BJ (cell line): ENCODE measurements around the gene NCOA7. TPM values are rescaled to one million over a fixed set of nuclear protein-coding genes. Genes with fewer than 3 reads are reported as not detected.
"Not testable (repeated sequence)": the region's sequence is repeated elsewhere in the genome, so short reads cannot be mapped to it uniquely, and the experiment has no call there.

Experiments
- CTCF ChIA-PET: fragments of 350-600 bp; formaldehyde crosslinking; extraction: SDS; loops from one replicate; lab custom pipeline; 2021; ENCODE audit warnings: antibody characterized with exemption, inconsistent platforms; lab: Yijun Ruan, JAX
- POLR2A ChIA-PET: fragments of 300-600 bp; sonication (Branson Sonifier 250); formaldehyde crosslinking; extraction: SDS; loops from one replicate; lab custom pipeline; 2021; ENCODE audit warnings: antibody characterized with exemption; lab: Charles Lee
- DNase-seq: peaks from one replicate; pipeline ENCODE4 v3.0.0-alpha.2; 2011; ENCODE audit warnings: low read depth
- H3K27me3 ChIP-seq: 2 replicates; pipeline ENCODE4 v1.6.0; 2011; ENCODE audit warnings: low read length; ENCODE audit not compliant: control insufficient read depth, insufficient read depth
- H3K36me3 ChIP-seq: 2 replicates; pipeline ENCODE4 v1.5.1; 2011; ENCODE audit warnings: low read length; ENCODE audit not compliant: control insufficient read depth, insufficient read depth
- H3K4me3 ChIP-seq: 2 replicates; pipeline ENCODE4 v1.5.1; 2011; ENCODE audit warnings: low read depth, mild to moderate bottlenecking, control low read depth, low read length
- polyA plus RNA-seq: library from polyadenylated mRNA; depleted of rRNA; stranded (reverse); fragments of >200 nt; gene quantifications from 2 replicates; pipeline ENCODE4 v1.2.3, GENCODE V29; 2011
- TF ChIP-seq, protein P1 (sequence below): IDR thresholded peaks from 2 replicates; pipeline ENCODE4 v1.5.1; 2011; ENCODE audit warnings: low read depth, mild to moderate bottlenecking, control low read depth, inconsistent platforms, low read length, moderate library complexity; ENCODE audit not compliant: insufficient read depth

The NCOA7 gene
- polyA plus RNA-seq, 1 experiment: 27.2 TPM

DNA sequence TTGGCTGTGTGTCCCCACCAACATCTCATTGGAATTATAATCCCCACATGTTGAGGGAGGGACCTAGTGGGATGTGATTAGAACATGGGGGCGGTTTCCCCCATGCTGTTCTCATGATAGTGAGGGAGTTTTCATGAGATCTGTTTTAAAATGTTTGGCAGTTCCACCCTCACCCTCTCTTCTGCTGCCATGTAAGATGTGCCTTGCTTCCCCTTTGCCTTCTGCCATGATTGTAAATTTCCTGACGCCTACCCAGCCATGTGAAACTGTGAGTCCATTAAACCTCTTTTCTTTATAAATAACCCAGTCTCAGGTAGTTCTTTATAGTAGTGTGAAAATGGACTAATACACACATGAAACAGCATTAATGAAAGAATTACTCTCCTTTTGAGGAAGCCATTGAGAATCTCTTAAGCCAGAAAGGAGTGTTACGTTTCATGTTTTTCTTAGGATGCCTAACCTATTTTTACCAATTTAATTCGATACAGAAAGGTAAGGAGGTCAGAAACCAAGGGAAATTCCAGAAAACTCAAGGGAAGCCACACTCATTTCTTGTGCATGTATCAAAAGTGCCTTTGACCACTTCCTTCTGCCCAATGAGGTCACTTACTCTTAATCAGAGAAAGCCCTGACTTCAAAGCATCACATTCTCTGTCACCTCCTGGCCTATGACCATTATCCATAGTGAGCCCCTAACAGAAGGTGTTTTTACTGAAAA is 141.1 kb downstream of the NCOA7 start:
- Histone ChIP-seq H3K36me3 (peaks cover 1% of the 10 kb centered on the region; the same call in 1 of the 2 replicates), H3K4me3 (no peak overlapping the region), H3K27me3 (no peaks in the 10 kb centered on the region)
- TF ChIP-seq, protein P1, sequence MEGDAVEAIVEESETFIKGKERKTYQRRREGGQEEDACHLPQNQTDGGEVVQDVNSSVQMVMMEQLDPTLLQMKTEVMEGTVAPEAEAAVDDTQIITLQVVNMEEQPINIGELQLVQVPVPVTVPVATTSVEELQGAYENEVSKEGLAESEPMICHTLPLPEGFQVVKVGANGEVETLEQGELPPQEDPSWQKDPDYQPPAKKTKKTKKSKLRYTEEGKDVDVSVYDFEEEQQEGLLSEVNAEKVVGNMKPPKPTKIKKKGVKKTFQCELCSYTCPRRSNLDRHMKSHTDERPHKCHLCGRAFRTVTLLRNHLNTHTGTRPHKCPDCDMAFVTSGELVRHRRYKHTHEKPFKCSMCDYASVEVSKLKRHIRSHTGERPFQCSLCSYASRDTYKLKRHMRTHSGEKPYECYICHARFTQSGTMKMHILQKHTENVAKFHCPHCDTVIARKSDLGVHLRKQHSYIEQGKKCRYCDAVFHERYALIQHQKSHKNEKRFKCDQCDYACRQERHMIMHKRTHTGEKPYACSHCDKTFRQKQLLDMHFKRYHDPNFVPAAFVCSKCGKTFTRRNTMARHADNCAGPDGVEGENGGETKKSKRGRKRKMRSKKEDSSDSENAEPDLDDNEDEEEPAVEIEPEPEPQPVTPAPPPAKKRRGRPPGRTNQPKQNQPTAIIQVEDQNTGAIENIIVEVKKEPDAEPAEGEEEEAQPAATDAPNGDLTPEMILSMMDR: no peak
- CTCF ChIA-PET: interaction anchor here (1.0 to 1.1 kb wide), 2 partner anchors 9 to 43 kb away, joined by 3 to 4 read pairs; no protein-coding TSS in a partner anchor
- DNase-seq: no peak
- POLR2A ChIA-PET: no interaction called here

DNA sequence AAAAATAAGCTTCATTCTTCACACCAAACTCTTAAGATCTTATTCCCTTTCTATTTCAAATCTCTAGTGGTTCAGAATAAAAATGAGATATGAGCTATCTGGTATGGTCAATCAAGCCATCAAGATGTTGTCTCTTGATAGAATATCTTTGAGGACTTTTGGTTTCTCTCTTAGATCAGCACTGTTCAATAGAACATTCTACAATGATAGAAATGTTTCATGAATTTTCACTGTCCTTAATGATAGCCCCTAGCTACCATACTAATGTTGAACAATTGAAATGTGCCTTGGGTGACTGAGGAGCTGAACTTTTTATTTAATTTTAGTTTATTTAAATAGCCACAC is 141.7 kb downstream of the NCOA7 start:
- no peaks in the 10 kb centered on the region for H3K27me3 ChIP-seq
- peaks cover 1% of the 10 kb centered on the region; the same call in 1 of the 2 replicates for H3K36me3 ChIP-seq
- no peak overlapping the region for H3K4me3 ChIP-seq
- TF ChIP-seq, protein P1: no peak
- CTCF ChIA-PET: interaction anchor here (1.0 to 1.7 kb wide), 3 partner anchors 9 to 44 kb away, joined by 3 to 4 read pairs (median 4); no protein-coding TSS in a partner anchor
- POLR2A ChIA-PET: interaction anchor here (0.5 kb wide), 1 partner anchor 795 kb away, joined by 5 read pairs; no protein-coding TSS in a partner anchor
- no peak for DNase-seq

DNA sequence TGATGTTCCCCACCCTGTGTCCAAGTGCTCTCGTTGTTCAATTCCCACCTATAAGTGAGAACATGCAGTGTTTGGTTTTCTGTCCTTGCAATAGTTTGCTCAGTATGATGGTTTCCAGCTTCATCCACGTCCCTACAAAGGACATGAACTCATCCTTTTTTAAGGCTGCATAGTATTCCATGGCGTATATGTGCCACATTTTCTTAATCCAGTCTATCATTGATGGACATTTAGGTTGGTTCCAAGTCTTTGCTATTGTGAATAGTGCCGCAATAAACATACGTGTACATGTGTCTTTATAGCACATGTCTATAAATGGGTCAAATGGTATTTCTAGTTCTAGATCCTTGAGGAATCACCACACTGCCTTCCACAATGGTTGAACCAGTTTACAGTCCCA is 144.8 kb downstream of the NCOA7 start:
- CTCF ChIA-PET: interaction anchor here (1.2 kb wide), 1 partner anchor 9 kb away, joined by 3 read pairs; no protein-coding TSS in a partner anchor
- POLR2A ChIA-PET, H3K36me3 ChIP-seq, H3K4me3 ChIP-seq, DNase-seq, H3K27me3 ChIP-seq: not testable (repeated sequence)

DNA sequence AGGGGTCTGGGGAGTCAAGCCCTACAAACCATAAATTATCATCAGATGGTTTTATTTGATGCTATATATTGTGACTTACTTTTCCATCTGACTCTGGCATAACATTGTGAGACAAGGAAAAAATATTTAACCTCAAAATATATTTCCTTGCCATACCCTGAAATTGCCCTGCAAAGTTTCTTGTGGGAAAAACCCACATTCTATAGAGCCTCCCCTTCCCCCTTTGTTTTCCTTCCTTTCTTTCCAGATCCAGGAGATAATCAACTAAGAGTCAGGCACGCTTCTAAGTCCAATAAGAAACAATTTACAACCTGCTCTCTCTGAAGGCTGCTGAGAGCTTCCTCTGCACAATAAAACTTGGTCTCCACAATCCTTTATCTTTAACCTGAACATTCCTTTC is 148.3 kb downstream of the NCOA7 start:
- ChIA-PET CTCF (interaction anchor here (1.2 to 2.1 kb wide), 2 partner anchors 16 to 22 kb away, joined by 4 to 5 read pairs; no protein-coding TSS in a partner anchor), POLR2A (no interaction called here)
- TF ChIP-seq, protein P1: no peak
- H3K36me3 ChIP-seq: no peaks in the 10 kb centered on the region
- H3K27me3 ChIP-seq: no peaks in the 10 kb centered on the region
- no peak for DNase-seq
- no peak overlapping the region for H3K4me3 ChIP-seq

DNA sequence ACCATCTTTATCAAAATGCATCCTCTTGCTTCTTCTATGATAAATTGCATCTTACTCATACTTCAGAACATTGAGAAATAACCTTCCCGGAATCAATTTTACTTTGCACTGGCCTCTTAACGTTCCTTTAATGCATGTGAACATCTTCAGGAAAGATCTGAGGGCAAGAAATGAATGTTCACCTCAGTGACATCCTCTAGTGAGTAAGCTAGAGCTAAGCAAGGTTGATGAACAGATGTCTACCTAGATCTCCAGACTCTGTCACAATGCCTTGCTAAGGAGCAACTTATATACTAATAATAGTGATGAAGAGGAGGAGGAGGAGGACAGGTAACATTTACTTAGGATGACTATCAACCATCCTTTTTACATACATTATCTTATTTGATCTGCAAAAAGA is 149.0 kb downstream of the NCOA7 start:
- Histone ChIP-seq H3K36me3 (no peaks in the 10 kb centered on the region), H3K27me3 (no peaks in the 10 kb centered on the region), H3K4me3 (no peak overlapping the region)
- ChIA-PET POLR2A (no interaction called here), CTCF (interaction anchor here (0.9 to 2.1 kb wide), 4 partner anchors 13 to 33 kb away, joined by 3 to 5 read pairs (median 4); no protein-coding TSS in a partner anchor)
- TF ChIP-seq, protein P1: no peak
- no peak for DNase-seq
